HS-5 (cell line): Measurements from ENCODE around the gene FXYD6.
"Not testable (repeated sequence)": the region's sequence is repeated elsewhere in the genome, so short reads cannot be mapped to it uniquely, and the experiment has no call there.

ENCODE experiments used
- DNase-seq: peaks from one replicate; pipeline ENCODE4 v3.0.0-alpha.2; 2012; ENCODE audit warnings: low read depth

The FXYD6 gene

DNA sequence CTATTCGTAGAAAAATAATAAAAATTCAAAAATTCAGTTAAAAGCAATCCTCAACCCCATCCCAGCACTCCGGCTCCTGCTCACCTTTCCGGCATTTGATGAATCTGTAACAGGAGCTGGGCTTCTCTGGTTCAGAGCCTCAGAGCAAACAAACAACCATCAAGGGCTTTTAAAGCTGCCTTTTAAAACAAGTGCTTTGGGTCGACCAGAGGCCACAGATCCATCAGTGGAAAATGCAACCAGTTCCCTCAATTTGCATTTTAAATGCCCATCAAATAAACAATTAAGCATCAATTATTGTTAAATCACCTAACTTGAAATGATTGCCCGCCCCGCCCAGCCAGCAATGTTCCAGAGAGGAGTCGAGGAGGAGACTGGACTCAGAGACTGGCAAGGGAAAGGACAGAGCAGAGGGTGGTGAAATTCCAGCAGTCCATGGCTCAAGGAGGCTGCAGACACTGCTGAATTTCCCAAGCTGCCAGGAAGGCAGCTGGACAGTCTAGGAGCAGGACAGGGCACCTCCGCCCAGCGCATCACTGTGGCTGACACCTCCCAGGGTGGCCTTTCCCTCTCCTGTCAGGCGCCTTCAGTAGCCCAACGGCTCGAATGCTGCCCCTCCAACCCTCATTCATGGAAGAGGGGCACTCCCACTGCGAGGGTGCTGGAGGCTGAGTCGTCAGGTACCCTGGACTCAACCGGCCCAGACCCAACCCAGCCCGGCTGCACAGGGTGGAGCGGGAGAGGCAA lies 7.5 kb downstream of the FXYD6 start:
- DNase-seq: no peak

- DNase-seq: no peak
Observed at GRCh38 chr11:117868088-117868487, 8.4 kb downstream of the FXYD6 start.

GRCh38 chr11:117866526-117866925 lies 9.9 kb downstream of the FXYD6 start:
- no peak for DNase-seq

DNA sequence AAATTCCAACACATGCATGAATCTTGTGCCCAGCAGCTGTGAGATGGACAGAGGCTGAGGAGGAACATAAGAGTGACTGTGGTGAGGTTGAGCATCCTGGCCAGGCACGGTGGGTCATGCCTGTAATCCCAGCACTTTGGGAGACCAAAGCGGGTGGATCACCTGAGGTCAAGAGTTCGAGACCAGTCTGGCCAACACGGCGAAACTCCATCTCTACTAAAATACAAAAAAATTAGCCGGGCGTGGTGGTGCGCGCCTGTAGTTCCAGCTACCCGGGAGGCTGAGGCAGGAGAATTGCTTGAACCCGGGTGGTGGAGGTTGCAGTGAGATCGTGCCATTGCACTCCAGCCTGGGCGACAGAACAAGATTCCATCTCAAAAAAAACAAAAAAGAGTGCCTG lies 10.9 kb downstream of the FXYD6 start:
- DNase-seq: not testable (repeated sequence)

DNA sequence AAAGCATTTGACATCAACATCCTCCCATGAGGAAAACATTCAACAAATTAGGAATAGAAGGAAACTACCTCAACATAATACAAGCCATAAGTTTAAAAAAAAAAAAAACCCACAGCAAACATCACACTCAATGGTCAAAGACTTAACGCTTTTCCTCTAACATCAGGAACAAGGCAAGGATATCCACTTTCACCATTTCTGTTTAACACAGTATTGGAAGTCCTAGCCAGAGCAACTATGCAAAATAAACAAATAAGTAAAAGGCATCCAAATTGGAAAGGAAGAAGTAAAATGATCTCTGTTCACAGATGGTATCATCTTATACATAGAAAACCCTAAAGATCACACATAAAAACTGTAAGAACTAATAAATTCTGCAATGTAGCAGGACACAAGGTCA lies 13.1 kb downstream of the FXYD6 start:
- DNase-seq: no peak

DNA sequence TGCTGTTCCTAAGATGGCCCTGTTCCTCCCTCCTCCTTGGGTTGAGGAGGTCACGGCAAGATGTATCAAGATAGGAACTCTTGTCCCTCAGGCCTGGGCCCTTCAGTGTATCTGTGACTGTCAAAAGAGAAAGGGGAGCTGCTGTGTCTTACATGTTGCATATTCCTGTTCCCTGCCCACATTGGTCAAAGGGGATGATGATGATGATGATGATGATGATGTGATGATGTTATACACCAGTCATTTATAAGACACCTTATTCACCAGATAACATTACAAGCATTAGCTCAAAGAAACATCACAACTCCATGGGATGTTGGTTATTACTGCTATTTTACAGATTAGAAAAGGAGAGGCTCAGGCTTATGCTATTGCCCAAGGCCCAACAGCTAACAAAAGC lies 13.7 kb downstream of the FXYD6 start:
- no peak for DNase-seq

GRCh38 chr11:117862019-117862725 lies 14.3 kb downstream of the FXYD6 start:
- no peak for DNase-seq

GRCh38 chr11:117861151-117862018 lies 15.1 kb downstream of the FXYD6 start:
- no peak for DNase-seq

- DNase-seq: no peak
Observed at GRCh38 chr11:117860139-117860538, 16.3 kb downstream of the FXYD6 start.

- DNase-seq: no peak
Observed at GRCh38 chr11:117859488-117860112, 16.9 kb downstream of the FXYD6 start.

DNA sequence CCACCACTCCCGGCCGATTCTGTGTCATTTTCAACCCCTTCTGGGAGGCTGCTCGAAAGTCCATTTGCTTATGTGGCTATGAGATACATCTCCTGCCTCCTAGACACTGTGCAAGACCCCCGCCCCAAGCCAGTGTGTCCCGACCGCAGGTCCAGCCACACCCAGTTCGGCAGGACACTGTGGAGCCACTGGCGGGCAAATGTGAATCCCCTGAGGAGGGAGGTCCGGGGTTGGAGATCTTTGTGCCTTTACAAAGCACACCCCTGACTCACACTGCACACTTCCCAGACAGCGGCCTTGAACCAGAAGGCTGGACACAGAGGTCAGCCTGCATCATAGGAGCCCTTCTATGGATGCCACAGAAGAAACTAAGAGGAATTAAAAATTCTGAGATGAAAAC lies 17.4 kb downstream of the FXYD6 start:
- no peak for DNase-seq

DNA sequence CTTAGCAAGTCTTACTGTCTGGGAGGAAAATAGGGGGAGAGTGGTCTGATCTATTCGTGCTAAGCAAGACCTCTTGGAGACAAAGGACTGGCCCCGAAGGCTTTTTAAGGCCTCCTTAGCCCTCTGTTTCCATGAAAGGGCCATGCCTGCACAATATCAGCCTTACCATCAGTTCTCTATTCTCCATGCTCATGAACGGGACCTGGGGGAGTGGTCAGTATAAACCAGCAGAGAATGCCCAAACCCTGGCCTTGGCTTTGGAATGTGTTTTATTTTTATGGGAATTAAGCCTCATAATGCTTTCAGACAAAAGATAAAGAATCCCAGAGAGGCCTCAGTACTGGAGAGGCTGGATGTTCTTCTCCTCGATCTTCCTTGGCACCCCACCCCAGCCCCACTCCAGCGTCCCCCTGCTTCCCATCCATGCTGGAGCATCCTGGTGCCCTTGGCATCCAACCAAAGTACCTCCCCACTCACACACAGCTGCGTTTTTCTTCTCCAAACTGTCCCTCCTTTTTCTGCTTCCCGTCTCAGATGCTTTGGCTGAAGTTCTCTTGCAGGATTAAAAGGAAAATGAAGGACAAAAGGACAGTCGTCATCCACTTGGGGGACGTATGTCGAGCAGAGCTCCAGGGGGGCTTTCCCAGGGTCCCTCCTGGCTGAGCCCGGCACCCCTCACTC lies 18.6 kb downstream of the FXYD6 start:
- no peak for DNase-seq

GRCh38 chr11:117855912-117856651 lies 20.4 kb downstream of the FXYD6 start:
- DNase-seq: no peak

DNA sequence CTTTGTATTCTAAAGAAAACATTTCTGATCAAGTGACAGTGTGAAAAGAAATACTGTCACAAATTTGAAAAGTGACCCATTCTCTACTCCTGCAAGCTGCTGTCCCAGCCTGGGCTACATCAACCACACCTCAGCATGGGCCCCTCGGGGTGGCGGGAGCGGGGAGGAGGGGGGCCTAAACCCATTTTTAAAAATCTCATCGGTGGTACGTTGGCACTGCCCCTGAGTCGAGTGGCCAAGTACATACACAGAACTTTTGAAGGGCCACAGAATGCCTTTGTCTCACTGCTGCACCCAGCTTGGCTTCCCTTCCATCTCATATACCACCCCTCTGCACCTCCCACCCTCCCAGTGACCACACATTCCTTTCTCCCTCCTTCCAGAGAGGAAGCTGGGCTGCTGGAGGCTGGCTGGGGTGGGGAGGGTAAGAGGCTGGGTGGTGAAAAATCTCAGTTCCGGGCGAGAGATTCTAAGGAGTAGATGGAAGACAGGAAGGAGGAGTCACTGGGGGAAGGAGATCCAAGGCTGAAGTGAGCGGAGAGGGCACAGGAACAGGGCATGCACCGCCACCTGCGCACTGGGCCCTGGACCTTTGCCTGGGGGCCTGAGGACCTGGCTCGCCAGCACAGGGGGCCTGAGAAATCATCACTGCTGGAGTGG lies 21.1 kb downstream of the FXYD6 start:
- no peak for DNase-seq

GRCh38 chr11:117852309-117852708 lies 24.1 kb downstream of the FXYD6 start:
- DNase-seq: no peak

GRCh38 chr11:117851852-117852251 lies 24.6 kb downstream of the FXYD6 start:
- DNase-seq: no peak

DNA sequence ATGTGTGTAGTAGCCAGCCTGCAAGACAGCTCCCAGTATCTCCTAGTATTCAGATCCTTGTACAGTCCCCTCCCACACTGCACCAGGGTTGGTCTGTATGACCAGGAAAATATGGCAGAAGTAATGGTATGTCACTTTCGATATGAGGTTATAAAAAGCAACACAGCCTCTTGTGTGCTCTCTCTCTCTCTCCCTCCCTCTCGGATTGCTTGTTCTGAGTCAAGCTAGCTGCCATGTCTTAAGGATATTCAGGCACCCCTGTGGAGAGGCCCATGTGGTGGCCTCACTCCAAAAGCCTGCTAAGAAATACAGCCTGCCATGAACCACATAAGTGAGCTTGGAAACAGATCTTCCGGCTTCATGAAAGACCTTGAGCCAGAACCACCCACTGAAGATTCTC lies 25.4 kb downstream of the FXYD6 start:
- DNase-seq: no peak

DNA sequence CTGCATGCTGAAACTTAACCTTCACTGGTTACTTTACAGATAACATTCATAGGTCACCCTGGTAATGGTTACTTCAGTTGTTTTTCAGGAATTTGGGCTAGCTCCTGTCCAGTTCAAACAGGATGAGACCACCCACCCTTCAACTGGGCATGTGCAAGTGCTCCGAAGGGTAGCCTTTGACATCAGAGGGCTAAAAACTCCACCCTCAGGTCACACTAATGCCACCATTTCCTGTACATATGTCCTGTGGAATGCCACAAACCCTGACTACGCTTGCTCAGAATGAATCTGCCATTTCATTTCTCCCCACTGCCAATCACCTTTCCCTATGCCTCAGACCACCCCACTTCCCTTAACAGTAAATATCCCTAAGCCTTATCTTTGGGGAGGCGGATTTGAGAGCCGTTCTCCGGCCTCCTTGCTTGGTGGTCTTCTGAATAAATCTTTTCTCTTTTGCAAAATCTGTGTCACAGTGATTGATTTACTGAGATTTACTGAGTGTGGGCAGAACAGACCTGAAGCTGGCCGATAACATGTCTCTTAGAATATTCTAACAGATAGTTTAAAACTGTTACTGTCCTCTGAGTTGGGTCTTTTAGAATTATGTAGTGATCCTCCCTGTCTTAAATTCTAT lies 26.6 kb downstream of the FXYD6 start:
- DNase-seq: no peak

- DNase-seq: peak; percentile 16
Observed at GRCh38 chr11:117843666-117844484, 32.6 kb downstream of the FXYD6 start.
